HG03039 (cell line): Measurements from ENCODE around the gene TSGA10IP.

Source experiments
- ATAC-seq: cut with Tn5 transposase; IDR thresholded peaks from one replicate; pipeline ENCODE4 v1.9.1; 2021; ENCODE audit warnings: mild to moderate bottlenecking, moderate library complexity; ENCODE audit not compliant: unreplicated experiment

The TSGA10IP gene

GRCh38 chr11:66003291-66003690 is 58.0 kb downstream of the TSGA10IP start:
- no peak for ATAC-seq

- ATAC-seq, result no peak
Measured at GRCh38 chr11:66004186-66004585, 58.9 kb downstream of the TSGA10IP start.

GRCh38 chr11:66006134-66006890 is 61.0 kb downstream of the TSGA10IP start:
- ATAC-seq, result no peak

- ATAC-seq, result no peak
Measured at GRCh38 chr11:66006891-66007176, 61.6 kb downstream of the TSGA10IP start.

GRCh38 chr11:66007201-66007634 is 61.9 kb downstream of the TSGA10IP start:
- ATAC-seq, result no peak

GRCh38 chr11:66008095-66008467 is 62.8 kb downstream of the TSGA10IP start:
- no peak for ATAC-seq

- ATAC-seq, result no peak
Measured at GRCh38 chr11:66008468-66009101, 63.3 kb downstream of the TSGA10IP start.
